NCI-H69 (cell line): ENCODE results near the gene HEBP2.
A peak's percentile ranks its signal among the peaks of the same experiment; 100 is the strongest.
"Not testable (repeated sequence)": the region's sequence is repeated elsewhere in the genome, so short reads cannot be mapped to it uniquely, and the experiment has no call there.

ENCODE experiments used
- DNase-seq: peaks from one replicate; lab custom pipeline; 2025; lab: John Stamatoyannopoulos, UW

Gene HEBP2

DNA sequence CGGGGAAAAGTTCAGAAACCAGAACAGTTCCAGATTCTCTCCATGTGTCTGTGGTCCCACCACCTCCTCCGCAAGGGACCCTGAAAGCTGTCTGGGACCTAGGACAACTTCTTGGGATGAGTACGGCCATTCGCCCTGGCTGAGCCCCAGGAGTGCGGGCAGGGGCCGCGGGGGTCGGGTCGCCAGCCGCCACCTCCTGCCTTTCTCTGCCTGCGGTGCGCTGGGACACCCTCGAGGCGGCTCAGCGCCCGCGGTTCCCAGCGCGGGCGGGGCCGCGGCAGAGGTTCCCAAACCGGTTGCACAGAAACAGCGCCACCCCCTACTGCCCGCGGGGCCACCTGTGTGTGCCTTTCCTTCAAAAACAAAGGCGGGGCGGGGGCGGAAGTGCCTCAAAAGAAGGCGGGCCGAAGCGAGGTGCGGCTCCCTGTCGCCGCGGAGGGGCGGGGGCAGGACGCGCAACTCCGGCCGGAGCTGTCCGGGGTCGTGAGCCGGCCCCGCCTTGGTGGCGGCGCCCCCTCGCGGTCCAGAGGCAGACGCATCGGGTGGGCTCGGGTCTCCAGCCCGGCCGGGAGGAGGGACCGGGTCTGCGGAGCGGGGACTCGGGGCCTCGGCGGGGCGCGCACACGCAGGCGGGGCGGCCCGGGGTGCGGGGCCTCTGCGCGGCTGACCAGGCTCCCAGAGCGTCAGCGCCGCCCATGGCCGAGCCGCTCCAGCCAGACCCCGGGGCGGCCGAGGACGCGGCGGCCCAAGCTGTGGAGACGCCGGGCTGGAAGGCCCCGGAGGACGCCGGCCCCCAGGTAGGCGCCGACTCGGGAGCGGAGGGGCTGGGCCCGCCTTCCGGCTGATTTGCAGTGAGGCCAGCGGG, at the start of gene HEBP2:
TSS of gene HEBP2 (plus strand) at position 423 of the 865 bp plus-strand sequence. CDS start at position 696, 273 bp downstream.
- DNase-seq, result peak; percentile 99

- DNase-seq, result no peak
These were observed 46.1 kb upstream of the HEBP2 start for GRCh38 chr6:138357928-138358327.

DNA sequence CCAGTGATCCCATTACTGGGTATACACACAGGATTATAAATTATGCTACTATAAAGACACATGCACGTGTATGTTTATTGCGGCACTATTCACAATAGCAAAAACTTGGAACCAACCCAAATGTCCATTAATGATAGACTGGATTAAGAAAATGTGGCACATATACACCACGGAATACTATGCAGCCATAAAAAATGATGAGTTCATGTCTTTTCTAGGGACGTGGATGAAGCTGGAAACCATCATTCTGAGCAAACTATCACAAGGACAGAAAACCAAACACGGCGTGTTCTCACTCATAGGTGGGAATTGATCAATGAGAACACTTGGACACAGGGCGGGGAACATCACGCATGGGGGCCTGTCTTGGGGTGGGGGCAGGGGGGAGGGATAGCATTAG, 35.3 kb upstream of the HEBP2 start:
- DNase-seq, result not testable (repeated sequence)

GRCh38 chr6:138370631-138371451, 33.2 kb upstream of the HEBP2 start:
- no peak for DNase-seq

DNA sequence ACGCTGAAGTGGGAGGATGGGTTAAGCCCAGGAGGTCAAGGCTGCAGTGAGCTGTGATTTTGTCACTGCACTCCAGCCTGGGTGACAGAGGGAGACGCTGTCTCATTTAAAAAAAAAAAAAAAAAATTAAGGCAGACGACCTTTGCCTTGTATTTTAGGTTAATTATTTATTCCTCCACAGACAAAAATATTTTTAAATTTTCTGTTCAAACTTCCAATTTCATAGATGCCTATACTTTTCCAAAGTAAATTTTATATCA, 32.6 kb upstream of the HEBP2 start:
- DNase-seq, result no peak

- peak; percentile 13 for DNase-seq
These were observed 32.3 kb upstream of the HEBP2 start for GRCh38 chr6:138371720-138372119.

- DNase-seq, result peak; percentile 56
These were observed 31.1 kb upstream of the HEBP2 start for GRCh38 chr6:138372711-138373463.

- no peak for DNase-seq
These were observed 29.8 kb upstream of the HEBP2 start for GRCh38 chr6:138374230-138374629.

DNA sequence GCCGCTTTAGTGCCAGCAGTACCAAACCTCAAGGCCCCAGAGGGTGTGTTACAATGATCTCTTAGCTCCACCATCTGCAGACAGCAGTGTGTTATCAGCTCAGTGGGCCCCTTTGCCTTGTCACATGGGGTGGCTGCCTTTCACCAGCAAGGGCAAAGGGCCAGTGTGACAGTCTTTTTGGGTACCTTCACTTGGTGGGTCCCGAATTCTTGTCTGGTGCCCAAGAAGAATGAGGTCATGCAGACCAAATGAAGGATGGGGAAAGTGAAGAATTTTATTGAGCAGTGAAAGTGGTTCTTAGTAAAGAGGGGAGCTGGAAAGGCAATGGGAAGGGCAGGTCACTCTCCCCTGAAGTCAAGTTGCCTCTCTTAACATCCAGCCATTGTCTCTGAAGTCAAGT, 29.2 kb upstream of the HEBP2 start:
- no peak for DNase-seq

GRCh38 chr6:138377042-138377441, 27.0 kb upstream of the HEBP2 start:
- DNase-seq, result no peak

- peak; percentile 90 for DNase-seq
These were observed 26.2 kb upstream of the HEBP2 start, which contains the start of gene SMIM28 for GRCh38 chr6:138377844-138378243. SMIM28 (plus strand) TSS chr6:138377905; CDS start chr6:138378073, 168 bp downstream.

- DNase-seq, result peak; percentile 93
These were observed 25.6 kb upstream of the HEBP2 start for GRCh38 chr6:138378463-138378862.

DNA sequence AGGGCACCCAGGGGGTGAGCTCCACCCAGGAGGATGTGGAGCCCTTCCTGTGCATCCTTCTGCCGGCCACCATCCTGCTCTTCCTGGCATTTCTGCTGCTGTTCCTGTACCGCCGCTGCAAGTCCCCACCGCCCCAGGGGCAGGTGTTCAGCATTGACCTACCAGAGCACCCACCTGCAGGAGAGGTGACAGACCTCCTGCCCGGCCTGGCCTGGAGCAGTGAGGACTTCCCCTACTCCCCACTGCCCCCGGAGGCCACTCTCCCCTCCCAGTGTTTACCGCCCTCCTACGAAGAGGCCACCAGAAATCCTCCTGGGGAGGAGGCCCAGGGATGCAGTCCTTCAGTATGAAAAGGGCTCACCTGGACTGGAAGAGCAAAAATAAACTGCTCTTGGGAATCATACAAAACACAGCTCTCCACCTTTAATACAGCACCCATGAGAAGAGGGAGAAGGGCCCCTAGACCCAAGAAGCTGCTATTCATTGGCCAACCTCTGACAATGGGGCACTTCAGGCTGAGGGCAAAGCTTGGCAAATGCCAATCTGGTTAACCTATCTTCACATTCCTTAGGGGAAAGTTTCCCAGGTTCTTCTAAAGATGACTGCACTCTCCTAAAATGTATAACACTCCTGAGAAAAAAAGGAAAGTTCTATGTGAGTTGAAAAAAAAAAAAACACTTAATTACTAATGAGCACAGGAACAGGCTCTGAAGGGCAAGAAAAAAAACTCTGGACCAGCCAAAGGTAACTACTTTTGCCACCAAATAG, 21.3 kb upstream of the HEBP2 start:
- peak; percentile 52 for DNase-seq

DNA sequence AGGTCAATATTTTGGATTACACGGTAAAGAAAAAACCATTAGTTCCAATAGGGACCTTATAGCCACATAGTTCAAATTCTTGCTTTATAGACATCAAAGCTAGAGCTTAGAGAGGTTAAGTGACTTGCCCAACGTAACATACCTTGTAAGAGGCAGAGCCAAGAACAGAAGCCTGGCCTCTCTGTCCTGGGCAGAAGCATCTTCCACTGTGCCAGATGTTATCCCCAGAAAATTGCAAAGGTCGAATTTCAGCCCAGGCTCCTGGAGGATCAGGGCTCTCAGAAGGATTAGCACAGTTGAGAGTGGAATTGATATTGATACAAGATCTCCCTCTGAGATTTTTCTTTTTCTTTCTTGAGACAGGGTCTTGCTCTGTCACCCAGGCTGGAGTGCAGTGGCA, 20.2 kb upstream of the HEBP2 start:
- DNase-seq, result peak; percentile 56

GRCh38 chr6:138386897-138387296, 17.1 kb upstream of the HEBP2 start:
- no peak for DNase-seq

- DNase-seq, result peak; percentile 84
These were observed 16.2 kb upstream of the HEBP2 start for GRCh38 chr6:138387577-138388368.

GRCh38 chr6:138389551-138389950, 14.5 kb upstream of the HEBP2 start:
- no peak for DNase-seq

DNA sequence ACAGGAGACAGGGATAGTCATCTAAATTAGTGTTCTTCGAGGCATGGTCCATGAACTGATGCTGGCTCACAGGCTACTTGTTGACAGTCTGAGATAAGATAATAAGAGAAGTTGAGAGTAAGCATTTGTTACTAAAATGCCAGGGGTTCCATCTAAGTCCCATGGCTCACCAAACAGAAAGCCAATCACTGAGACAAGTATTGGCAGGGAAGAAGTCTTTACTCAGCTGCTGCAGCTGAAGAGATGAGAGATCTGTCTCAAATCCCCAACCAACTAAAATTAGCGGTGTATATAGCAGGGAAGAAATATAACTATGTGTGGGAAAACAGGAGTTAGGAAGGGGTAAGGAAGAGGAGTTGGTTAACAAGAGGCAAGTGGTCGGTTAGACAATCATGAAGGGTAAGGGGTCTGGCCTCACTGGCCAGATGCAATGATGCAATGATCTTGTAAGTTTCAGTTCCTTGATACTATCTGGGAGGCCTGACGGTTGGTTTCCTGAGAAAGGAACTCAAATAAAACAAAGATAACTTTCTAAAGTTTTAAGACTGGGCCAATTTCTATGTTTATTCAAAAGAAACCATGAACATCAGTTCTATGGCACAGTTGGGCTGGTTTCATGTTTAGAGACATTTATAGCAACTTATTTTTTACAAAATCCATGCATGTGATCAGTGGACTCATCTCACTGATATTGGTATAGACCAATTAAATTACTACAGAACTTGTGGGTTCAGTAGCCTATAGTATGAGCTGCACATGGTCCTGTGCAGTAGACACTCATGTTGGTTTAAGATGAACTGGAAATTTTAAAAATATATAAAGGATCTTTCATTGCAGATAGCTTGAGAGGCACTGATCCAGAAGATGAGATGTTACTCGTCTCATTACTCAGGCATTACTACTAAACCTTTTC, 9.9 kb upstream of the HEBP2 start:
- DNase-seq, result no peak

GRCh38 chr6:138396709-138397108, 7.3 kb upstream of the HEBP2 start:
- DNase-seq, result no peak
